Naive thymus-derived CD8-positive, alpha-beta T cell (primary cell): ENCODE results near the gene CNIH2. TPM values are rescaled to one million over a fixed set of nuclear protein-coding genes. Genes with fewer than 3 reads are reported as not detected.

ENCODE experiments used
- ATAC-seq, 2 donors: fragments of 150-1000 bp; cut with Tn5 transposase in 1 of 2; sonication (Bioruptor Pico), chemical (Tn5 transposase) in 1 of 2; 1 replicate in 1 of 2; 2 replicates in 1 of 2; pipeline ENCODE4 v1.10.0; 2021; ENCODE audit warnings: mild to moderate bottlenecking in 2 of 2, moderate library complexity in 2 of 2
- POLR2A ChIA-PET: fragments of 350-600 bp; sonication (Branson Sonifier 250); formaldehyde crosslinking; loops from one replicate; lab custom pipeline; 2021; ENCODE audit warnings: antibody characterized with exemption; lab: Charles Lee
- DNase-seq, 10 donors: peaks; one replicate each; pipeline versions ENCODE4 v3.0.0 to v3.0.0-alpha.2; 2020 to 2022
- H3K27ac Mint-ChIP-seq, 10 donors: one replicate each; pipeline ENCODE4 v1.8.0; 2020 to 2022; ENCODE audit warnings: mild to moderate bottlenecking in 10 of 10, mixed read lengths in 10 of 10, moderate library complexity in 4 of 10, inconsistent platforms in 1 of 10
- H3K27me3 Mint-ChIP-seq, 5 donors: one replicate each; pipeline ENCODE4 v1.8.0; 2021 to 2022; ENCODE audit warnings: mixed read lengths in 5 of 5
- H3K36me3 Mint-ChIP-seq, 3 donors: one replicate each; pipeline ENCODE4 v1.8.0; 2020 to 2022; ENCODE audit warnings: mixed read lengths in 3 of 3, mild to moderate bottlenecking in 2 of 3, inconsistent platforms in 1 of 3
- H3K4me1 Mint-ChIP-seq, 4 donors: one replicate each; pipeline ENCODE4 v1.8.0; 2021 to 2022; ENCODE audit warnings: mixed read lengths in 4 of 4
- H3K4me3 Mint-ChIP-seq, 10 donors: one replicate each; pipeline ENCODE4 v1.8.0; 2020 to 2022; ENCODE audit warnings: mild to moderate bottlenecking in 10 of 10, mixed read lengths in 10 of 10, moderate library complexity in 6 of 10, inconsistent platforms in 1 of 10
- H3K9me3 Mint-ChIP-seq, 9 donors: one replicate each; pipeline ENCODE4 v1.8.0; 2020 to 2022; ENCODE audit warnings: mixed read lengths in 9 of 9, mild to moderate bottlenecking in 3 of 9, inconsistent platforms in 1 of 9, moderate library complexity in 1 of 9
- polyA plus RNA-seq, 3 donors: library from polyadenylated mRNA; unstranded; fragments of 300-500 nt; fragmentation: Illumina TruSeq; gene quantifications; one replicate each; pipeline ENCODE4 v1.2.3, GENCODE V29; 2021
- total RNA-seq, 8 experiments: library from RNA in 2 of 8; stranded (reverse) in 2 of 8; gene quantifications; one replicate each; pipeline ENCODE4 v1.2.3 and lab custom pipeline; 2021 to 2026

Gene CNIH2
- total and polyA plus RNA-seq, 5 experiments from 2014 or later: 1.1 to 2.8 TPM; not detected in 3

GRCh38 chr11:66327171-66328030 is 49.4 kb downstream of the CNIH2 start:
- POLR2A ChIA-PET: interaction anchor here (0.7 to 4.0 kb wide), 4 partner anchors 12 to 45 kb away, joined by 3 to 126 read pairs (median 4); partner anchors contain the start of genes CD248 and SLC29A2
- ATAC-seq (no peak), DNase-seq (no peak)
- Mint-ChIP-seq H3K9me3 (no peaks in the 10 kb centered on the region), H3K36me3 (no peaks in the 10 kb centered on the region), H3K4me3 (peak overlapping the region in 9 of 10 donors; percentile 20 to 88 (median 61)), H3K27me3 (no peaks in the 10 kb centered on the region), H3K4me1 (peaks cover 33 to 59% (median 53%) of the 10 kb centered on the region in 4 donors), H3K27ac (peak overlapping the region; percentile 85 to 95 (median 91))

GRCh38 chr11:66328031-66328301 is 50.0 kb downstream of the CNIH2 start:
- ATAC-seq (peak; percentile 41 to 60), DNase-seq (peak in 3 of 10 donors; percentile 31 to 80 (median 41))
- Mint-ChIP-seq H3K36me3 (no peaks in the 10 kb centered on the region), H3K4me1 (peaks cover 31 to 53% (median 50%) of the 10 kb centered on the region in 4 donors), H3K27ac (peak overlapping the region; percentile 85 to 95 (median 91)), H3K4me3 (peak overlapping the region in 6 of 10 donors; percentile 20 to 88 (median 68)), H3K27me3 (no peaks in the 10 kb centered on the region), H3K9me3 (no peaks in the 10 kb centered on the region)
- POLR2A ChIA-PET: interaction anchor here (5.1 kb wide), 1 partner anchor 16 kb away, joined by 45 read pairs; no protein-coding TSS in a partner anchor

GRCh38 chr11:66328302-66329144 is 50.5 kb downstream of the CNIH2 start:
- Mint-ChIP-seq H3K27me3 (no peaks in the 10 kb centered on the region), H3K4me3 (peak overlapping the region; percentile 20 to 88 (median 70)), H3K27ac (peak overlapping the region; percentile 85 to 95 (median 91)), H3K9me3 (no peaks in the 10 kb centered on the region), H3K36me3 (no peaks in the 10 kb centered on the region), H3K4me1 (peaks cover 25 to 48% (median 44%) of the 10 kb centered on the region in 4 donors)
- ATAC-seq: peak; percentile 88 to 89
- DNase-seq: peak; percentile 70 to 90 (median 80)
- POLR2A ChIA-PET: interaction anchor here (0.9 to 5.1 kb wide), 3 partner anchors 12 to 17 kb away, joined by 4 to 45 read pairs (median 13); partner anchors contain the start of genes BRMS1 and CD248

- Mint-ChIP-seq H3K9me3 (no peaks in the 10 kb centered on the region), H3K27me3 (no peaks in the 10 kb centered on the region), H3K36me3 (no peaks in the 10 kb centered on the region), H3K27ac (peak overlapping the region in 9 of 10 donors; percentile 7 to 95 (median 88)), H3K4me1 (peaks cover 19 to 41% (median 40%) of the 10 kb centered on the region in 4 donors), H3K4me3 (peak overlapping the region in 1 of 10 donors; percentile 78)
- DNase-seq (no peak), ATAC-seq (no peak)
- POLR2A ChIA-PET: interaction anchor here (0.8 to 5.1 kb wide), 5 partner anchors 12 to 57 kb away, joined by 3 to 45 read pairs (median 9); partner anchors contain the start of genes BRMS1 and CD248
Observed at GRCh38 chr11:66329165-66329673, 51.2 kb downstream of the CNIH2 start.

- Mint-ChIP-seq H3K36me3 (no peaks in the 10 kb centered on the region), H3K4me3 (no peak overlapping the region), H3K27ac (no peak overlapping the region), H3K27me3 (no peaks in the 10 kb centered on the region), H3K4me1 (peaks cover 17 to 37% (median 34%) of the 10 kb centered on the region in 4 donors), H3K9me3 (no peaks in the 10 kb centered on the region)
- ATAC-seq (no peak), DNase-seq (peak in 1 of 10 donors; percentile 59)
- POLR2A ChIA-PET: interaction anchor here (0.5 to 5.1 kb wide), 7 partner anchors 13 to 1000 kb away, joined by 3 to 45 read pairs (median 4); partner anchors contain the start of gene BRMS1
Observed at GRCh38 chr11:66330931-66331330, 53.0 kb downstream of the CNIH2 start.

GRCh38 chr11:66331542-66332370 is 53.8 kb downstream of the CNIH2 start:
- POLR2A ChIA-PET: interaction anchor here (0.6 to 5.1 kb wide), 6 partner anchors 12 to 1001 kb away, joined by 3 to 45 read pairs (median 4); partner anchors contain the start of gene BRMS1
- ATAC-seq (no peak), DNase-seq (peak in 1 of 10 donors; percentile 24)
- Mint-ChIP-seq H3K9me3 (no peaks in the 10 kb centered on the region), H3K4me3 (no peak overlapping the region), H3K27me3 (no peaks in the 10 kb centered on the region), H3K27ac (peak overlapping the region in 2 of 10 donors; percentile 21 to 28), H3K36me3 (no peaks in the 10 kb centered on the region), H3K4me1 (peaks cover 21 to 37% (median 35%) of the 10 kb centered on the region in 4 donors)

- Mint-ChIP-seq H3K4me3 (no peak overlapping the region), H3K4me1 (peaks cover 19 to 38% (median 37%) of the 10 kb centered on the region in 4 donors), H3K27ac (peak overlapping the region in 2 of 10 donors; percentile 28 to 62), H3K9me3 (no peaks in the 10 kb centered on the region), H3K36me3 (peaks cover 0 to 5% (median 0%) of the 10 kb centered on the region in 3 donors), H3K27me3 (no peaks in the 10 kb centered on the region)
- ATAC-seq (no peak), DNase-seq (peak in 1 of 10 donors; percentile 50)
- POLR2A ChIA-PET: interaction anchor here (1.7 to 5.1 kb wide), 4 partner anchors 12 to 21 kb away, joined by 4 to 45 read pairs (median 20); partner anchors contain the start of gene BRMS1
Observed at GRCh38 chr11:66332371-66333219, 54.6 kb downstream of the CNIH2 start.

GRCh38 chr11:66333220-66333877 is 55.4 kb downstream of the CNIH2 start:
- DNase-seq: peak in 1 of 10 donors; percentile 49
- no peaks in the 10 kb centered on the region for H3K9me3 Mint-ChIP-seq
- H3K27ac Mint-ChIP-seq: no peak overlapping the region
- no peaks in the 10 kb centered on the region for H3K27me3 Mint-ChIP-seq
- H3K36me3 Mint-ChIP-seq: peaks cover 0 to 5% (median 0%) of the 10 kb centered on the region in 3 donors
- no peak overlapping the region for H3K4me3 Mint-ChIP-seq
- POLR2A ChIA-PET: interaction anchor here (0.8 to 5.1 kb wide), 3 partner anchors 11 to 1474 kb away, joined by 4 to 45 read pairs (median 35); partner anchors contain the start of gene BRMS1
- no peak for ATAC-seq
- peaks cover 13 to 32% (median 29%) of the 10 kb centered on the region in 4 donors for H3K4me1 Mint-ChIP-seq
